Panc1 (cell line): ENCODE results near the gene GALNT10. TPM values are rescaled to one million over a fixed set of nuclear protein-coding genes. Genes with fewer than 3 reads are reported as not detected.

Experiments used
- ATAC-seq: fragments of 200-7000 bp; cut with Tn5 transposase; 2 replicates; pipeline ENCODE4 v1.9.1; 2020; ENCODE audit warnings: mild to moderate bottlenecking, moderate library complexity
- BruUV-seq: library from RNA; stranded (reverse); fragments of 400-500 nt; replicated peaks from 2 replicates; lab custom pipeline; 2021; lab: Mats Ljungman, UMichigan
- CTCF ChIA-PET: fragments of 300-600 bp; sonication (Branson Sonifier 250); formaldehyde crosslinking; loops from one replicate; lab custom pipeline; 2022; ENCODE audit warnings: antibody characterized with exemption; lab: Charles Lee
- POLR2A ChIA-PET: fragments of 300-600 bp; sonication (Branson Sonifier 250); formaldehyde crosslinking; loops from one replicate; lab custom pipeline; 2022; ENCODE audit warnings: antibody characterized with exemption; lab: Charles Lee
- DNase-seq: peaks from one replicate; pipeline ENCODE4 v3.0.0-alpha.2; 2010; ENCODE audit warnings: low read depth, low spot score
- H3K27ac ChIP-seq: 2 replicates; pipeline ENCODE4 v1.5.1; 2011; ENCODE audit warnings: mild to moderate bottlenecking, low read length, inconsistent platforms
- H3K27me3 ChIP-seq: fragments of 200-500 bp; sonication (Bioruptor generic); 2 replicates; pipeline ENCODE4 v1.6.0; 2014; ENCODE audit warnings: low read length, inconsistent platforms; ENCODE audit not compliant: control insufficient read depth, insufficient read depth
- H3K36me3 ChIP-seq: fragments of 200-500 bp; sonication (Bioruptor generic); 2 replicates; pipeline ENCODE4 v1.5.1; 2014; ENCODE audit warnings: inconsistent platforms, mild to moderate bottlenecking, low read length, moderate library complexity; ENCODE audit not compliant: control insufficient read depth, insufficient read depth
- H3K4me1 ChIP-seq: 2 replicates; pipeline ENCODE4 v1.5.1; 2011; ENCODE audit warnings: inconsistent platforms, mild to moderate bottlenecking, low read length, moderate library complexity; ENCODE audit not compliant: control insufficient read depth, insufficient read depth
- H3K4me3 ChIP-seq, 2 experiments: 2 replicates each; pipeline ENCODE4 v1.5.1; 2011 to 2012; ENCODE audit warnings: low read depth in 2 of 2, low read length in 2 of 2, mild to moderate bottlenecking in 2 of 2, inconsistent platforms in 1 of 2, moderate library complexity in 1 of 2
- H3K9me3 ChIP-seq: fragments of 200-500 bp; sonication (Bioruptor generic); 2 replicates; pipeline ENCODE4 v1.5.1; 2014; ENCODE audit warnings: low read depth, mild to moderate bottlenecking, inconsistent platforms, low read length, moderate library complexity; ENCODE audit not compliant: control insufficient read depth, insufficient read depth
- CTCF ChIP-seq: fragments of 450-650 bp; IDR thresholded peaks from 2 replicates; pipeline ENCODE4 v1.5.1; 2017; ENCODE audit warnings: mild to moderate bottlenecking
- POLR2AphosphoS5 ChIP-seq: IDR thresholded peaks from 2 replicates; pipeline ENCODE4 v1.6.1; 2012; ENCODE audit warnings: mild to moderate bottlenecking, low read depth, low read length, moderate library complexity
- REST ChIP-seq, 2 experiments: IDR thresholded peaks; 2 replicates each; pipeline ENCODE4 v1.6.1; 2011 to 2012; ENCODE audit warnings: low read depth in 2 of 2, control low read depth in 1 of 2, low read length in 1 of 2, mild to moderate bottlenecking in 1 of 2, moderate library complexity in 1 of 2; ENCODE audit not compliant: insufficient read depth in 1 of 2
- SIN3A ChIP-seq: IDR thresholded peaks from 2 replicates; pipeline ENCODE4 v1.6.1; 2012; ENCODE audit warnings: low read depth, mild to moderate bottlenecking, low read length, moderate library complexity, borderline replicate concordance; ENCODE audit not compliant: insufficient read depth
- TCF7L2 ChIP-seq: IDR thresholded peaks from 2 replicates; pipeline ENCODE4 v1.6.1; 2011; ENCODE audit warnings: mild to moderate bottlenecking, low read depth, low read length, inconsistent platforms
- in situ Hi-C: cut with HindIII; loops from 2 replicates; pipeline ENCODE4 v1.10.0; 2016; ENCODE audit warnings: low sequenced_read_pairs, low pct_unique_long_range_greater_than_20kb
- intact Hi-C: fragments of 100-400 bp; cut with micrococcal nuclease; formaldehyde crosslinking; loops from one replicate; pipeline ENCODE4 v1.10.0; 2022; ENCODE audit not compliant: unreplicated experiment
- total RNA-seq: library from RNA; stranded (reverse); gene quantifications from one replicate; pipeline ENCODE4 v1.2.1, GENCODE V29; 2021; ENCODE audit not compliant: unreplicated experiment

The GALNT10 gene
- total RNA-seq, 1 experiment from 2014 or later = 50.5 TPM

- DNase-seq = no peak
- no TSS peak for BruUV-seq
- Histone ChIP-seq H3K36me3 (no peaks in the 10 kb centered on the region), H3K27ac (no peak overlapping the region), H3K4me3 (no peak overlapping the region), H3K27me3 (no peaks in the 10 kb centered on the region), H3K9me3 (no peaks in the 10 kb centered on the region), H3K4me1 (no peaks in the 10 kb centered on the region; the same call in 1 of the 2 replicates)
- no peak for TF ChIP-seq REST (IDR thresholded peaks at IDR 0.05; ENCODE audit: insufficient read depth in 1 of 2, low read depth in 2 of 2, low read length in 1 of 2)
- TF ChIP-seq POLR2AphosphoS5 = no peak
- TF ChIP-seq CTCF = no peak
- no peak for TF ChIP-seq SIN3A
- no peak for TF ChIP-seq TCF7L2
- ATAC-seq = no peak
- in situ Hi-C loops (no loop called here), intact Hi-C loops (no loop called here)
- CTCF ChIA-PET = no interaction called here
- POLR2A ChIA-PET = interaction anchor here (0.5 kb wide), 1 partner anchor 44 kb away, joined by 3 read pairs; no protein-coding TSS in a partner anchor
Measured at GRCh38 chr5:154342963-154343362, 152.4 kb downstream of the GALNT10 start.

GRCh38 chr5:154344461-154344860 is 153.9 kb downstream of the GALNT10 start:
- Histone ChIP-seq H3K9me3 (no peaks in the 10 kb centered on the region), H3K36me3 (no peaks in the 10 kb centered on the region), H3K4me3 (no peak overlapping the region), H3K4me1 (no peaks in the 10 kb centered on the region; the same call in 1 of the 2 replicates), H3K27ac (no peak overlapping the region), H3K27me3 (no peaks in the 10 kb centered on the region)
- POLR2A ChIA-PET = no interaction called here
- DNase-seq = no peak
- no TSS peak for BruUV-seq
- in situ Hi-C loops (no loop called here), intact Hi-C loops (no loop called here)
- CTCF ChIA-PET = no interaction called here
- ATAC-seq = no peak
- TF ChIP-seq TCF7L2 = no peak
- TF ChIP-seq SIN3A = no peak
- TF ChIP-seq CTCF = no peak
- no peak for TF ChIP-seq REST (IDR thresholded peaks at IDR 0.05; ENCODE audit: insufficient read depth in 1 of 2, low read depth in 2 of 2, low read length in 1 of 2)
- no peak for TF ChIP-seq POLR2AphosphoS5
